Tibial nerve (tissue), 4 donors: ENCODE results near the gene GPR15. TPM values are rescaled to one million over a fixed set of nuclear protein-coding genes. Genes with fewer than 3 reads are reported as not detected.

Experiments
- DNase-seq, 2 donors: peaks; one replicate each; pipeline ENCODE4 v3.0.0-alpha.2; 2019; ENCODE audit warnings: low spot score in 2 of 2
- H3K27ac ChIP-seq, 4 donors: fragments of 200-600 bp; sonication (generic) in 3 of 4; one replicate each; pipeline ENCODE4 v1.5.1; 2017 to 2019; ENCODE audit warnings: mild to moderate bottlenecking in 1 of 4
- H3K27me3 ChIP-seq, 2 donors: fragments of 200-600 bp; sonication (generic) in 1 of 2; one replicate each; pipeline versions ENCODE4 v1.5.1 to v1.6.0; 2017 to 2019
- H3K36me3 ChIP-seq, 3 donors: fragments of 200-600 bp; sonication (generic); one replicate each; pipeline ENCODE4 v1.5.1; 2018 to 2019
- H3K4me1 ChIP-seq, 4 donors: fragments of 200-600 bp; sonication (generic) in 3 of 4; one replicate each; pipeline ENCODE4 v1.5.1; 2017 to 2019
- H3K4me3 ChIP-seq, 4 donors: fragments of 200-600 bp; sonication (generic) in 3 of 4; one replicate each; pipeline ENCODE4 v1.5.1; 2017 to 2019; ENCODE audit warnings: mild to moderate bottlenecking in 1 of 4, moderate library complexity in 1 of 4
- H3K9me3 ChIP-seq, 4 donors: fragments of 200-600 bp; sonication (generic) in 3 of 4; one replicate each; pipeline ENCODE4 v1.5.1; 2017 to 2019
- EP300 ChIP-seq, 2 donors: sonication (generic); formaldehyde crosslinking; IDR thresholded peaks; one replicate each; pipeline ENCODE4 v1.6.1; 2017; ENCODE audit warnings: antibody characterized with exemption in 2 of 2, mild to moderate bottlenecking in 1 of 2
- POLR2A ChIP-seq, 2 donors: fragments of 450-650 bp; IDR thresholded peaks; one replicate each; pipeline ENCODE4 v1.6.1; 2017; ENCODE audit warnings: antibody characterized with exemption in 2 of 2, mild to moderate bottlenecking in 2 of 2, moderate library complexity in 2 of 2
- WGBS, 2 donors: methylation state at CpG; one replicate each; pipeline ENCODE4 v1.1.5; 2018; 5-methylcytosine and 5-hydroxymethylcytosine counted together
- total RNA-seq, 4 donors: library from RNA; depleted of rRNA; stranded (reverse); fragments of >200 nt; gene quantifications; one replicate each; pipeline ENCODE4 v1.1.0, GENCODE V29; 2016
- TF ChIP-seq, protein P1 (sequence below), 5 experiments: fragments of 200-600 bp in 3 of 5; fragments of 450-650 bp in 2 of 5; sonication (generic) in 3 of 5; IDR thresholded peaks; one replicate each; pipeline ENCODE4 v1.5.1; 2016 to 2019; ENCODE audit warnings: antibody characterized with exemption in 5 of 5, mild to moderate bottlenecking in 3 of 5, moderate library complexity in 2 of 5

The GPR15 gene
- total RNA-seq, 4 donors from 2014 or later = not detected

GRCh38 chr3:98501270-98501669, 30.5 kb upstream of the GPR15 start:
- Histone ChIP-seq H3K9me3 (no peaks in the 10 kb centered on the region), H3K4me1 (no peaks in the 10 kb centered on the region), H3K36me3 (peaks cover 0 to 13% (median 0%) of the 10 kb centered on the region in 3 donors), H3K4me3 (no peak overlapping the region), H3K27me3 (no peaks in the 10 kb centered on the region), H3K27ac (no peak overlapping the region)
- 77 to 80% methylated on average over 4 of the region's 4 CpGs for WGBS, 2 donors
- TF ChIP-seq EP300 (IDR thresholded peaks at IDR 0.05) (no peak), POLR2A (IDR thresholded peaks at IDR 0.05) (no peak)
- TF ChIP-seq, protein P1, sequence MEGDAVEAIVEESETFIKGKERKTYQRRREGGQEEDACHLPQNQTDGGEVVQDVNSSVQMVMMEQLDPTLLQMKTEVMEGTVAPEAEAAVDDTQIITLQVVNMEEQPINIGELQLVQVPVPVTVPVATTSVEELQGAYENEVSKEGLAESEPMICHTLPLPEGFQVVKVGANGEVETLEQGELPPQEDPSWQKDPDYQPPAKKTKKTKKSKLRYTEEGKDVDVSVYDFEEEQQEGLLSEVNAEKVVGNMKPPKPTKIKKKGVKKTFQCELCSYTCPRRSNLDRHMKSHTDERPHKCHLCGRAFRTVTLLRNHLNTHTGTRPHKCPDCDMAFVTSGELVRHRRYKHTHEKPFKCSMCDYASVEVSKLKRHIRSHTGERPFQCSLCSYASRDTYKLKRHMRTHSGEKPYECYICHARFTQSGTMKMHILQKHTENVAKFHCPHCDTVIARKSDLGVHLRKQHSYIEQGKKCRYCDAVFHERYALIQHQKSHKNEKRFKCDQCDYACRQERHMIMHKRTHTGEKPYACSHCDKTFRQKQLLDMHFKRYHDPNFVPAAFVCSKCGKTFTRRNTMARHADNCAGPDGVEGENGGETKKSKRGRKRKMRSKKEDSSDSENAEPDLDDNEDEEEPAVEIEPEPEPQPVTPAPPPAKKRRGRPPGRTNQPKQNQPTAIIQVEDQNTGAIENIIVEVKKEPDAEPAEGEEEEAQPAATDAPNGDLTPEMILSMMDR (IDR thresholded peaks at IDR 0.05) = no peak
- DNase-seq = no peak

DNA sequence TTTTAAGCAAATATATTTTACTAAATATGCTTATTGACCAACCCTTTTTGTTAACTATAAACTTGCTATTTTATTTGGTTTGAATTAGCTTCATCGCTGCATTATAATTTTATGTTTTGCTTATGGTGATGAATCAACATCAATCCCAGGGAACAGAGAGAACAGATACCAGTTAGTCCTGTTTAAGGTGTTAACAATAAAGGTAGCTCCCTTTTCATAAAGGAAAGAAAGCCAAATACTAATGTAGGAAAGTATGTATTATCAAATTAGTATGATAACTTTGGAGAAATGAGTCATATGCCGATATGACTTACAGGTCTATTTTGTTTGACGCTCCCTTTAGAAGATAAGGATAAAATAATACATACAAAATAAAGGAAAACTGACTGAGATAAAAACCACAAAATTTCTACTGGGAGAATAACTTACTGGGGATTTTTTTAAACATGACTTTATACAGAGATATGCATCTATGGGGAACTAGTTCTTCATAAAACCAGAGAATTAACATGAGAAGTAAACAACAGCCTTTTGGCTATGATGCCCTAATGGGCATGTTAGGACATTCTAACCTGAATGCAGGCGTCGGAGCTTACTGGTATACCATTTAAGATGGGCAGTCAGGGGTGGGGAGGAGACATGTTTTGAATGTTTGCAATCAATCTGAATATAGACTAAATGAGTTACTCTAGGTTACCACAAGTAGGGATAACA, 29.8 kb upstream of the GPR15 start:
- DNase-seq = no peak

DNA sequence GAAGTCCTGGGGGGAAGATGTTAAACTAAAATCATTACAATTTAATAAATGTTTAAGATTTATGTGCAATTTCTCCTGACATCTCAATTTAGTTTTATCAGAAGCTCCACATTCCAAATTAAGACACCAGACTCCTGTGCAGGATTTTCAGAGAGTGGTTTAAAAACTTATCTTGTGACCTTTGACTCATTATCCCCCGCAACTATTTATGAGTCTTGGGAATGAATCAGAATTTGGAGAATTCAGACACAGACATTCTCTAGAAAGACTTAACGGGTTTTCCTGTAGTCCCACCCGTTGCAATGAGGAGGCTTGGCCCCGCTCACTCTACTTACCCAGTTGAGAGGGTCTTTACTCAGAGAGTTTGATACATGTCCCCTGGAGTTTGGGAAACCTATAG, 27.2 kb upstream of the GPR15 start:
- Histone ChIP-seq H3K9me3 (no peaks in the 10 kb centered on the region), H3K4me1 (no peaks in the 10 kb centered on the region), H3K27me3 (no peaks in the 10 kb centered on the region), H3K27ac (no peak overlapping the region), H3K4me3 (no peak overlapping the region), H3K36me3 (peaks cover 0 to 37% (median 0%) of the 10 kb centered on the region in 3 donors)
- DNase-seq = no peak
- WGBS, 2 donors = 36 to 57% methylated on average over 4 of the region's 4 CpGs
- TF ChIP-seq, protein P1 (IDR thresholded peaks at IDR 0.05) = no peak
- TF ChIP-seq POLR2A (IDR thresholded peaks at IDR 0.05) (no peak), EP300 (IDR thresholded peaks at IDR 0.05) (no peak)

More for the DNA sequence above, 29.8 kb upstream of the GPR15 start:
- H3K27me3 ChIP-seq = no peaks in the 10 kb centered on the region
- H3K9me3 ChIP-seq = no peaks in the 10 kb centered on the region
- no peak overlapping the region for H3K4me3 ChIP-seq
- H3K36me3 ChIP-seq = peaks cover 0 to 20% (median 0%) of the 10 kb centered on the region in 3 donors
- no peaks in the 10 kb centered on the region for H3K4me1 ChIP-seq
- 91 to 95% methylated on average over 5 of the region's 5 CpGs for whole genome bisulfite sequencing, 2 donors
- H3K27ac ChIP-seq = no peak overlapping the region
- no peak for TF ChIP-seq EP300 (IDR thresholded peaks at IDR 0.05)
- TF ChIP-seq, protein P1 (IDR thresholded peaks at IDR 0.05) = no peak
- no peak for TF ChIP-seq POLR2A (IDR thresholded peaks at IDR 0.05)

DNA sequence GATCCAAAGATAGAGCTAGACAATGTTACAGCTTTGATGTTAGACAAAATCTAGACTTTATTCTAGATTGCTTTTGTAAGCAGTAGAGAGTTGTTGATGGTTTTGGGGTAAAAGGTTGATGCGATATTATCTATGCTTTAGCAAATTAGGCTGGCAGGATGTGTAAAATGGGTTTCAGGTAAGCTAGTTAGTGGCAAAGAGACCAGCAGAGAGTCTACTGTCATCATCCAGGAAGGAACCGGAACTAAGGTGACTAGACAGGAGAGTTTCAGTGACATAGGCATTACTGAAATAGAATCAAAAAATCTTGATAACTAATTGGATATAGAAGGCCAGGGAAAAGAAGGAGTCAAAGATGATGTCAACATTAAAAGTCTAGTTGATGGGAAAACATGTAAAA, 23.2 kb upstream of the GPR15 start:
- TF ChIP-seq, protein P1 (IDR thresholded peaks at IDR 0.05) = no peak
- TF ChIP-seq EP300 (IDR thresholded peaks at IDR 0.05) = no peak
- Histone ChIP-seq H3K4me1 (no peaks in the 10 kb centered on the region), H3K27ac (no peak overlapping the region), H3K27me3 (no peaks in the 10 kb centered on the region), H3K9me3 (no peaks in the 10 kb centered on the region), H3K36me3 (peaks cover 0 to 67% (median 0%) of the 10 kb centered on the region in 3 donors), H3K4me3 (no peak overlapping the region)
- 96 to 98% methylated on average over 2 of the region's 2 CpGs for WGBS, 2 donors
- DNase-seq = no peak

DNA sequence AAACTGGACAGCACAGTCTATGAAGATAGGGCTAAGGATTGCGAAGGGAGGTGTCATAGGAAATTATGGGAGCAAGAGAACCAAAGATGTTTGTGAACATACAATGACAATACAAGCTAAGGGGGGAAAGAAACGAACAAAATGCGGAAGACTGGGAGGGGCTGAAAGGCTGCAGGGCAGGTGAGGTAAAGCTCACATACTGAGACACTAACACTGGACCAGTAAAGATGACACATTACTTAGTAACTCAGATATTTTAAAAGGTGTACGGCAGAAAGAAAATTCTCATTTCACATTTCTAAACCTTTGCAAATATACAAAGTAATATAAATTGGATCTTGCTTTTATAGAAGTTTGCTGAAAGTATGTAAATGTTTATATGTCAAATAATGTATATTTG, 19.2 kb upstream of the GPR15 start:
- 92 to 95% methylated on average over 4 of the region's 4 CpGs for WGBS, 2 donors
- Histone ChIP-seq H3K9me3 (no peaks in the 10 kb centered on the region), H3K4me3 (no peak overlapping the region), H3K4me1 (no peaks in the 10 kb centered on the region), H3K27me3 (no peaks in the 10 kb centered on the region), H3K36me3 (peaks cover 0 to 83% (median 0%) of the 10 kb centered on the region in 3 donors), H3K27ac (no peak overlapping the region)
- TF ChIP-seq EP300 (IDR thresholded peaks at IDR 0.05) (no peak), POLR2A (IDR thresholded peaks at IDR 0.05) (no peak)
- TF ChIP-seq, protein P1 (IDR thresholded peaks at IDR 0.05) = no peak
- DNase-seq = no peak
